ENCODE measurements around the gene GRPEL1. TPM values are rescaled to one million over a fixed set of nuclear protein-coding genes. Genes with fewer than 3 reads are reported as not detected.

Gene GRPEL1
- total and polyA plus RNA-seq, 2 experiments from 2014 or later, result 27.4 to 112 TPM

- TF ChIP-seq REST (IDR thresholded peaks at IDR 0.05; ENCODE audit: unreplicated experiment), result no peak
- no peak for TF ChIP-seq EZH2phosphoT487 (IDR thresholded peaks at IDR 0.05; ENCODE audit: unreplicated experiment)
- TF ChIP-seq ETS1 (IDR thresholded peaks at IDR 0.05), result no peak
- no peak for TF ChIP-seq NANOG (IDR thresholded peaks at IDR 0.05; ENCODE audit: borderline replicate concordance)
- no peak for TF ChIP-seq CREB1 (CRISPR knock-in tag; IDR thresholded peaks at IDR 0.05; ENCODE audit: low read depth)
Measured at GRCh38 chr4:7034262-7035081, 33.4 kb downstream of the GRPEL1 start (continued).

GRCh38 chr4:7032596-7032995, 35.3 kb downstream of the GRPEL1 start:
- H3K4me1 ChIP-seq (ENCODE audit: insufficient read depth), result no peaks in the 10 kb centered on the region
- peaks cover 6% of the 10 kb centered on the region for H3K36me3 ChIP-seq (ENCODE audit: insufficient read depth)
- H3K9me2 ChIP-seq (ENCODE audit: insufficient read depth), result no peaks in the 10 kb centered on the region
- Mint-ChIP-seq H3K27ac (peak overlapping the region; percentile 74; the same call in 1 of the 2 replicates), H3K27me3 (ENCODE audit: insufficient read depth, low read depth, poor library complexity) (peaks cover 8% of the 10 kb centered on the region), H3K4me3 (no peak overlapping the region), H3K4me1 (no peaks in the 10 kb centered on the region), H3K36me3 (ENCODE audit: low read depth) (peaks cover 36% of the 10 kb centered on the region), H3K9me3 (no peaks in the 10 kb centered on the region)
- no peaks in the 10 kb centered on the region for H3K27me3 ChIP-seq (ENCODE audit: insufficient read depth)
- H3K27ac ChIP-seq (ENCODE audit: low read depth), result no peak overlapping the region
- no peak overlapping the region for H2AFZ ChIP-seq
- H3K4me2 ChIP-seq, result no peak overlapping the region
- no peak overlapping the region for H3K4me3 ChIP-seq
- no peaks in the 10 kb centered on the region for H3K79me2 ChIP-seq (replicated peaks; ENCODE audit: insufficient read depth)
- H4K20me1 ChIP-seq (replicated peaks; ENCODE audit: insufficient read depth), result peaks cover 6% of the 10 kb centered on the region
- DNase-seq (ENCODE audit: low spot score) (no peak), ATAC-seq (no peak)
- H3F3A ChIP-seq (replicated peaks; ENCODE audit: low read depth), result no peaks in the 10 kb centered on the region
- no peak for TF ChIP-seq POLR2AphosphoS5 (IDR thresholded peaks at IDR 0.05; ENCODE audit: low read depth)
- no peak for TF ChIP-seq ZNF114 (CRISPR knock-in tag; IDR thresholded peaks at IDR 0.05)
- TF ChIP-seq CTCF (conservative IDR thresholded peaks at IDR 0.05; ENCODE audit: low read depth in 2 of 2), result no peak
- TF ChIP-seq NANOG (IDR thresholded peaks at IDR 0.05; ENCODE audit: borderline replicate concordance), result no peak
- no peak for TF ChIP-seq ETS1 (IDR thresholded peaks at IDR 0.05)
- no peak for TF ChIP-seq ZNF462 (CRISPR knock-in tag; IDR thresholded peaks at IDR 0.05)
- no peak for TF ChIP-seq STAT1 (IDR thresholded peaks at IDR 0.05; ENCODE audit: unreplicated experiment)
